ENCODE data around the gene SPTBN5. TPM values are rescaled to one million over a fixed set of nuclear protein-coding genes. Genes with fewer than 3 reads are reported as not detected.

Gene SPTBN5
- total RNA-seq, 1 donor = 0.18 TPM

DNA sequence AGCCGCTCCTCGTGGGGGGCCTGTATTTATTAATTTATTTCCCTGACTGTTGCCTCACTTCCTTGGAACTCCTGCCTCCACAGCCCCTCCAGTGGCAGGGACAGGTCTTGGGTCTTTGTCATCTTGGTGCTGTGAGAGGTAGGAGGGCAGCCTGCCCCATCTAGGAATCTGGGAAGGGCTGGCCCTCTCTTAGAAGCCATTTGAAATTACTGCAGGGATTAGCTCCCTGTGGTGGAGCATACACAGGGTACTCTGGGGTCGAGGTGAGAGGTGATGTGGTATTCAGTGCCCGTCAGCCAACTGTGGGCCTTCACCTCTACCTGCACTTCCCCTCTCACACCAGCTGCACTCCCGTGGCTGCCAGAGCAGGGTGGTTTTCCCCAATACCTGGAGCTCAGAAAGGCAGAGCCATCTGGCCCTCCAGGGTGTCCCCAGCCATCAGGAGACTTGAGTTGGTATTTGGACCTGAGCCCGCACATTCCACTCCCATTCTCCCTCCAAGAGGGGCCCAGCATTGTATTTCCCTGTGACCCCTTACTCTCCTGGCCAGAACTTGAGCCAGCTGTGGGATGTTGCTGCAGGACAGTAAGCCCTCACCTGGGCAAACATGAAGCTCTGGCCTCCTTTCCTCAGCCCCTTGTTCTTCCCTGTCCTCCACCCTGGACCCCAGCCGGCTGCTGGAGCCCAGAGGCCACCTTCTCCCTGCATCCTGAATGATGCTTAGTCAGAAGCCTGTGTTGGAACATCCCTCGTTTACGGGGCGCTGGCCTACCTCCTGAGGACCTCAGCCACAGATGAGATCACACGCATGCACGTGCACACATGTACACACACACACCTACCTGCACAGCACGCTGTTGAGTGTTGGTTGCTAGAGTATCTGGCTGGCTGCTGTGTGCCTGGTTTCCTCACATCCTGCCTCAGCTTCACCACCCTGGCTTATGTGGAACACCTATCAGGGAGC, 68.0 kb downstream of the SPTBN5 start:
- DNase-seq (ENCODE audit: low read depth) = no peak
- no peak overlapping the region for H3K4me3 ChIP-seq (ENCODE audit: low read depth, low read length)
- TF ChIP-seq, protein P1, sequence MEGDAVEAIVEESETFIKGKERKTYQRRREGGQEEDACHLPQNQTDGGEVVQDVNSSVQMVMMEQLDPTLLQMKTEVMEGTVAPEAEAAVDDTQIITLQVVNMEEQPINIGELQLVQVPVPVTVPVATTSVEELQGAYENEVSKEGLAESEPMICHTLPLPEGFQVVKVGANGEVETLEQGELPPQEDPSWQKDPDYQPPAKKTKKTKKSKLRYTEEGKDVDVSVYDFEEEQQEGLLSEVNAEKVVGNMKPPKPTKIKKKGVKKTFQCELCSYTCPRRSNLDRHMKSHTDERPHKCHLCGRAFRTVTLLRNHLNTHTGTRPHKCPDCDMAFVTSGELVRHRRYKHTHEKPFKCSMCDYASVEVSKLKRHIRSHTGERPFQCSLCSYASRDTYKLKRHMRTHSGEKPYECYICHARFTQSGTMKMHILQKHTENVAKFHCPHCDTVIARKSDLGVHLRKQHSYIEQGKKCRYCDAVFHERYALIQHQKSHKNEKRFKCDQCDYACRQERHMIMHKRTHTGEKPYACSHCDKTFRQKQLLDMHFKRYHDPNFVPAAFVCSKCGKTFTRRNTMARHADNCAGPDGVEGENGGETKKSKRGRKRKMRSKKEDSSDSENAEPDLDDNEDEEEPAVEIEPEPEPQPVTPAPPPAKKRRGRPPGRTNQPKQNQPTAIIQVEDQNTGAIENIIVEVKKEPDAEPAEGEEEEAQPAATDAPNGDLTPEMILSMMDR (IDR thresholded peaks at IDR 0.05; ENCODE audit: insufficient read depth, low read length) = no peak

GRCh38 chr15:41825145-41825544, 68.7 kb downstream of the SPTBN5 start:
- no peak for DNase-seq (ENCODE audit: low read depth)
- TF ChIP-seq, protein P1 (IDR thresholded peaks at IDR 0.05; ENCODE audit: insufficient read depth, low read length) = no peak
- no peak overlapping the region for H3K4me3 ChIP-seq (ENCODE audit: low read depth, low read length)

- TF ChIP-seq, protein P1 (IDR thresholded peaks at IDR 0.05; ENCODE audit: insufficient read depth, low read length) = no peak
- DNase-seq (ENCODE audit: low read depth) = no peak
- H3K4me3 ChIP-seq (ENCODE audit: low read depth, low read length) = no peak overlapping the region
These were observed 69.6 kb downstream of the SPTBN5 start for GRCh38 chr15:41824062-41824745.

DNA sequence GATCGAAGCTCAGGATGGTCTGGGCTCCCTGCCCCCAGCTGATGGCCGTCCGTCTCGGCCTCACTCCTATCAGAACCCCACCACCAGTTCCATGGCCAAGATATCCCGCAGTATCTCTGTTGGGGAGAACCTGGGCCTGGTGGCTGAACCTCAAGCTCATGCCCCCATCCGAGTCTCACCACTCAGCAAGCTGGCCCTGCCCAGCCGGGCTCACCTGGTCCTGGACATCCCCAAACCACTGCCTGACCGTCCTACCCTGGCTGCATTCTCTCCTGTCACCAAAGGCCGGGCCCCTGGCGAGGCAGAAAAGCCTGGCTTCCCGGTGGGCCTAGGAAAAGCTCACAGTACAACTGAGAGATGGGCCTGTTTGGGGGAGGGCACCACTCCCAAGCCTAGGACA, 70.4 kb downstream of the SPTBN5 start:
- DNase-seq (ENCODE audit: low read depth) = no peak
- TF ChIP-seq, protein P1 (IDR thresholded peaks at IDR 0.05; ENCODE audit: insufficient read depth, low read length) = no peak
- H3K4me3 ChIP-seq (ENCODE audit: low read depth, low read length) = no peak overlapping the region

- no peak for DNase-seq (ENCODE audit: low read depth)
These were observed 70.9 kb downstream of the SPTBN5 start for GRCh38 chr15:41822957-41823356.

DNA sequence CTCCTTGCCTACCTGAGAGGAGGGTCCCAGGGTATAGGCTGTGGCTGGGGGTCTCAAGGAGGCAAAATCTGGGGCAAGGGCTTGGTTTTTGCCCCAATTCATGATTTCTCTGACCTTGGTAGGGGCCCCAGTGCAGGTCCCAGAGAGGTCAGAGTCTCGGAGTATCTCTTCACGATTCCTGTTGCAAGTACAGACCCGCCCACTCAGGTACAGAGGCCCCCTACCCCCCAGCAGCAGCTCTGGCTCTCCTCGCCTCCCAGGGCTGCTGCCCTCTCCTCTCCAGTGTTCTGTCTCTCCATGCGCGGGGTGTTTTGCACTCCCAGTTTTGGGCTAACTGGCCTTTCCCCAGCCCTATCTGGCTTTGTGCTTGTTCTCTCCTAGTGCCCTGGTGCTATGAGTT, 71.4 kb downstream of the SPTBN5 start:
- DNase-seq (ENCODE audit: low read depth) = no peak
- TF ChIP-seq, protein P1 (IDR thresholded peaks at IDR 0.05; ENCODE audit: insufficient read depth, low read length) = no peak
- no peak overlapping the region for H3K4me3 ChIP-seq (ENCODE audit: low read depth, low read length)

More at GRCh38 chr15:41822957-41823356, 70.9 kb downstream of the SPTBN5 start:
- TF ChIP-seq, protein P1 (IDR thresholded peaks at IDR 0.05; ENCODE audit: insufficient read depth, low read length) = no peak
- H3K4me3 ChIP-seq (ENCODE audit: low read depth, low read length) = no peak overlapping the region
